Measurements from ENCODE around the gene PEAK1.

- no peak for TF ChIP-seq CTCF (IDR thresholded peaks at IDR 0.05; ENCODE audit: insufficient read depth, low read length)
- no peak for TF ChIP-seq POLR2AphosphoS5 (IDR thresholded peaks at IDR 0.05; ENCODE audit: low read depth)
- TF ChIP-seq REST (IDR thresholded peaks at IDR 0.05; ENCODE audit: insufficient replicate concordance, low read depth), result no peak
- no peak for TF ChIP-seq SPI1 (IDR thresholded peaks at IDR 0.05; ENCODE audit: borderline replicate concordance, low read depth)
These were observed 73.5 kb downstream of the PEAK1 start for GRCh38 chr15:77346245-77347036.
